Smooth muscle cell (in vitro differentiated cells): ENCODE data around the gene PLCD1. TPM values are rescaled to one million over a fixed set of nuclear protein-coding genes. Genes with fewer than 3 reads are reported as not detected.
A peak's percentile ranks its signal among the peaks of the same experiment; 100 is the strongest.

Experiments
- DNase-seq: peaks from one replicate; lab custom pipeline; 2025; ENCODE audit not compliant: unreplicated experiment; lab: John Stamatoyannopoulos, UW
- H2AFZ ChIP-seq: fragments of 200-600 bp; sonication (generic); 2 replicates; pipeline ENCODE4 v1.6.0; 2016; ENCODE audit warnings: antibody characterized with exemption, low read depth, mild to moderate bottlenecking
- H3F3A ChIP-seq: fragments of 200-600 bp; sonication (generic); 2 replicates; pipeline ENCODE4 v1.6.0; 2017; ENCODE audit warnings: antibody characterized with exemption, low read depth
- H3K27ac ChIP-seq: fragments of 200-600 bp; sonication (generic); 2 replicates; pipeline ENCODE4 v1.5.1; 2016; ENCODE audit warnings: low read depth, mild to moderate bottlenecking
- H3K27me3 ChIP-seq: fragments of 200-600 bp; sonication (generic); 2 replicates; pipeline ENCODE4 v1.6.1; 2016; ENCODE audit warnings: low read depth, mild to moderate bottlenecking
- H3K36me3 ChIP-seq: fragments of 200-600 bp; sonication (generic); 2 replicates; pipeline ENCODE4 v1.5.1; 2016; ENCODE audit warnings: low read depth
- H3K4me1 ChIP-seq: fragments of 200-600 bp; sonication (generic); 2 replicates; pipeline ENCODE4 v1.5.1; 2016; ENCODE audit warnings: low read depth
- H3K4me2 ChIP-seq: fragments of 200-600 bp; sonication (generic); 2 replicates; pipeline ENCODE4 v1.6.0; 2016; ENCODE audit warnings: mild to moderate bottlenecking
- H3K4me3 ChIP-seq: fragments of 200-600 bp; sonication (generic); 2 replicates; pipeline ENCODE4 v1.5.1; 2016; ENCODE audit warnings: mild to moderate bottlenecking
- H3K79me2 ChIP-seq: fragments of 200-600 bp; sonication (generic); 2 replicates; pipeline ENCODE4 v1.6.0; 2016; ENCODE audit warnings: low read depth, mild to moderate bottlenecking
- H3K9ac ChIP-seq: fragments of 200-600 bp; sonication (generic); 2 replicates; pipeline ENCODE4 v1.6.0; 2016; ENCODE audit warnings: low read depth
- H3K9me3 ChIP-seq: fragments of 200-600 bp; sonication (generic); replicated peaks from 2 replicates; pipeline ENCODE4 v1.5.1; 2016; ENCODE audit warnings: low read depth
- H4K20me1 ChIP-seq: fragments of 200-600 bp; sonication (generic); 2 replicates; pipeline ENCODE4 v1.6.0; 2016; ENCODE audit warnings: low read depth
- CTCF ChIP-seq: fragments of 200-600 bp; sonication (generic); IDR thresholded peaks from 2 replicates; pipeline ENCODE4 v1.5.1; 2017; ENCODE audit warnings: borderline replicate concordance, mild to moderate bottlenecking, antibody characterized with exemption; ENCODE audit not compliant: insufficient read depth, poor library complexity, severe bottlenecking
- WGBS: methylation state at CpG from one replicate; pipeline ENCODE4 v1.1.7; 2016; ENCODE audit warnings: low lambda C conversion rate; 5-methylcytosine and 5-hydroxymethylcytosine counted together
- polyA plus RNA-seq: library from polyadenylated mRNA; unstranded; fragments of >200 nt; fragmentation: Nextera tagmentation; extraction: Ambion mirVana; gene quantifications from 2 replicates; pipeline ENCODE4 v1.2.1, GENCODE V29; 2016
- total RNA-seq: library from RNA; depleted of rRNA; stranded (reverse); fragments of >200 nt; gene quantifications from 2 replicates; pipeline ENCODE4 v1.2.3, GENCODE V29; 2014

PLCD1 gene
- total and polyA plus RNA-seq, 2 experiments from 2014 or later, result 21.3 to 33.3 TPM

- peak; percentile 49 for TF ChIP-seq CTCF
- Histone ChIP-seq H3K36me3 (no peaks in the 10 kb centered on the region), H4K20me1 (no peaks in the 10 kb centered on the region), H3K27ac (no peak overlapping the region), H3F3A (peaks cover 3% of the 10 kb centered on the region), H3K9ac (no peak overlapping the region), H3K4me1 (no peaks in the 10 kb centered on the region), H2AFZ (no peak overlapping the region), H3K9me3 (no peaks in the 10 kb centered on the region), H3K27me3 (no peaks in the 10 kb centered on the region), H3K4me2 (no peak overlapping the region), H3K4me3 (no peak overlapping the region), H3K79me2 (no peaks in the 10 kb centered on the region)
- 83% methylated on average over 14 of the region's 14 CpGs for WGBS
- no peak for DNase-seq
Measured at GRCh38 chr3:38004415-38005075, 24.9 kb downstream of the PLCD1 start.

- 93% methylated on average over 8 of the region's 11 CpGs for WGBS
- H3K27me3 ChIP-seq, result no peaks in the 10 kb centered on the region
- no peaks in the 10 kb centered on the region for H3K36me3 ChIP-seq
- no peaks in the 10 kb centered on the region for H3K4me1 ChIP-seq
- H3K4me2 ChIP-seq, result no peak overlapping the region
- DNase-seq, result no peak
- no peak for TF ChIP-seq CTCF
- peaks cover 3% of the 10 kb centered on the region for H3F3A ChIP-seq
- no peak overlapping the region for H3K4me3 ChIP-seq
- no peaks in the 10 kb centered on the region for H3K9me3 ChIP-seq
- no peak overlapping the region for H3K27ac ChIP-seq
- H3K79me2 ChIP-seq, result no peaks in the 10 kb centered on the region
- no peak overlapping the region for H3K9ac ChIP-seq
- no peak overlapping the region for H2AFZ ChIP-seq
- H4K20me1 ChIP-seq, result no peaks in the 10 kb centered on the region
Measured at GRCh38 chr3:38003817-38004414, 25.5 kb downstream of the PLCD1 start.

- 56% methylated on average over 7 of the region's 7 CpGs for WGBS
- Histone ChIP-seq H3K9me3 (no peaks in the 10 kb centered on the region), H3K4me1 (no peaks in the 10 kb centered on the region), H3K27ac (no peak overlapping the region), H3K27me3 (no peaks in the 10 kb centered on the region), H3K9ac (no peak overlapping the region), H3F3A (peaks cover 3% of the 10 kb centered on the region), H3K79me2 (no peaks in the 10 kb centered on the region), H3K4me3 (no peak overlapping the region), H3K4me2 (no peak overlapping the region), H2AFZ (no peak overlapping the region), H4K20me1 (no peaks in the 10 kb centered on the region), H3K36me3 (no peaks in the 10 kb centered on the region)
- TF ChIP-seq CTCF, result peak; percentile 78
- DNase-seq, result no peak
Measured at GRCh38 chr3:38003371-38003816, 26.0 kb downstream of the PLCD1 start.
